GM18498 (cell line): ENCODE measurements around the gene PLA1A.
"Not testable (repeated sequence)": the region's sequence is repeated elsewhere in the genome, so short reads cannot be mapped to it uniquely, and the experiment has no call there.

Source experiments
- ATAC-seq: cut with Tn5 transposase; IDR thresholded peaks from one replicate; pipeline ENCODE4 v1.9.1; 2021; ENCODE audit warnings: mild to moderate bottlenecking, moderate library complexity; ENCODE audit not compliant: unreplicated experiment

The PLA1A gene

DNA sequence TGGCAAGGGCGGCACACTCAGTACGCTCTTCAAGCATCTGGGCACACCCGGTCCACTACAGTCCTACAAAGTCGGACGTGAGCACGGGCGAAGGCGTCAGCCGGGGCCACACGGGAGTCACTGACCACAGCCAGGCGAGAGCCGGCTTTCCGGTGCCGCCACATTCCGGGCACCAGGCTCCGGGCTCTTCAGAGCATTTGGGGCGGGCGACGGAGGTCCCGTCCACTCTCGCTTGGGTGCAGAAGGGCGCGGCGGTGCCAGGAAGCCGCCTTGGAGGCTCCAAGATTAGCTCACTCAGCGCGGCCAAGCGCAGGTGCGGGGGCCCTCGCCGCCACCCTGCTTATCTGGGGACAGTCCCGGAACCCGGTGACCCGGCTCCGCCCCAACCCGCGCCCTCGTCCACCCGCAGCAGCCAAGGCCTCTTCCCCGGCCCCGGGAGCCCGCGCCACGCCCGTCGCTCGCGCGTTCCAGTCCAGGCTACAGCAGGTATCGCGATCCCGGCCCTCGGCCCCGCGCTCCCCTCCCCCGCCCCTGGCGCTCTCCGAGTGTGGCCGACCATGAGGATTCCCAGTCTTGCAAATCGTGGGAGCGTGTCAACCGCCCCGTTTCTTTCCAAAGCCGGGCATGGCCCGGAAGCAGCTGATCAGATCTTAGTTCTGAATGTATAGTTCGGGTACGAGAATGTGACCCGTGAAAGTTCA is 18.2 kb upstream of the PLA1A start, which contains the start of gene ADPRH:
ADPRH (plus strand) TSS at position 127 of the 701 bp plus-strand sequence. CDS start 2,678 bp downstream, outside the sequence.
- peak; percentile 66 for ATAC-seq

DNA sequence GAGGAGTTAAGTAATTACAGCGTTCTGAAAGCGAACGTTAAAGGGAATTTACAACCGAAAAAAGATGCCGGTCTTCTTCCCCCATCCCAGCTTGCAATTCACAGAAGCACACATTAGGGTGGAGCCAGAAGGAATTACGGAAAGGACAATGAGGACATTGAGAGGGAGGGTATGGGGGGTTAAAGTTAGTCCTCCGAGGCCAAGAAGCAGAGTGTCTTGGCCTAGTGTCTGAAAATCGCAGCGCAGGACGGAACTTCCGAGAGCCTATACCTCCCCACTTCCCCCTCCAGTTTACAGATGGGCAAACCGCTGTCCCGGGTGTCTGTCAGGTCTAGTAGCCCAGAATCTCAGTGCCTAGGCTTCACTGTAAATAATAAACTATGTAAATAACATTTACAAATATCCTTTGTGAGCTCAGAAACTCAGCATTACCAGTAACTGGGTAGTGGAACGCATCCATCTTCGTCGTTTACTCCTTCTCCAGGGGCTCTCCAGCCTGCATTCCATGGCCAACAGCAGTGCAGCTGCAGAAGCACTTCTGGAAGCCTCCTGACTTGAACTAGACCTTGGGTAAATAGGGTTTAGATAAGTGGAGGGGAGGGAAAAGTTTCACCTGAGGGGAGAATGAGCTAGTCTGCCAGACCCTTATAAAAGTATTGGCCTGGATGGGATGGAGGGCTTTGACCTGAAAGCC is 17.5 kb upstream of the PLA1A start:
- ATAC-seq, result peak; percentile 79

DNA sequence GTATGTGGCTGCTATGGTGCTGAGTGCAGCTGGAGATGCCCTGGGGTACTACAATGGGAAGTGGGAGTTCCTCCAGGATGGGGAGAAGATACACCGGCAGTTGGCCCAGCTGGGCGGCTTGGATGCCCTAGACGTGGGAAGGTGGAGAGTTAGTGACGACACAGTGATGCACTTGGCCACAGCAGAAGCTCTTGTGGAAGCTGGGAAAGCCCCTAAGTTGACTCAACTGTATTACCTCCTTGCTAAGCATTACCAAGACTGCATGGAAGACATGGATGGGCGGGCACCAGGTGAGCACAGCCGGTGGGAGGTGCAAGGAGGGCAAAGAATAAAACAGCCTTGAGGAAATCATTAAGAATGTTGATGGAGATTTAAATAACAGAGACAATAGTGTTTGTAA is 15.5 kb upstream of the PLA1A start:
- ATAC-seq, result no peak

DNA sequence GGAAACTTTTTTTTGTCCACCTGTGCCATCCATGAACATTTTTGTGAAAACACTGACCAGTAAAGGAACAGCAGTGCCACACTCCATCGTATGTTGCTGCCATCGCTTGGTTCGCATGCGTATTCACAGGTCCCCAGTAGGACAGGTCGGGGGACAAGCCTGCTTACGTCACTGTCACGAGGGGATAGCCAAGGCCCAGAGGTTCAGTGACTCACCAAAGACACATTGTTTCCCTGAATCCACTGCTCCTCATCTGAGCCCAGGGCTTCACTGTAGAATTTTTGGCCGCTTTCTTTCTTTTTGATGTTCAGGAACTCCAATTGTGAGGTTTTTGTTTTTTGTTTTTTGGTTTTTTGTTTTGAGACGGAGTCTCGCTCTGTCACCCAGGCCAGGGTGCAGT is 12.5 kb upstream of the PLA1A start:
- ATAC-seq, result no peak

DNA sequence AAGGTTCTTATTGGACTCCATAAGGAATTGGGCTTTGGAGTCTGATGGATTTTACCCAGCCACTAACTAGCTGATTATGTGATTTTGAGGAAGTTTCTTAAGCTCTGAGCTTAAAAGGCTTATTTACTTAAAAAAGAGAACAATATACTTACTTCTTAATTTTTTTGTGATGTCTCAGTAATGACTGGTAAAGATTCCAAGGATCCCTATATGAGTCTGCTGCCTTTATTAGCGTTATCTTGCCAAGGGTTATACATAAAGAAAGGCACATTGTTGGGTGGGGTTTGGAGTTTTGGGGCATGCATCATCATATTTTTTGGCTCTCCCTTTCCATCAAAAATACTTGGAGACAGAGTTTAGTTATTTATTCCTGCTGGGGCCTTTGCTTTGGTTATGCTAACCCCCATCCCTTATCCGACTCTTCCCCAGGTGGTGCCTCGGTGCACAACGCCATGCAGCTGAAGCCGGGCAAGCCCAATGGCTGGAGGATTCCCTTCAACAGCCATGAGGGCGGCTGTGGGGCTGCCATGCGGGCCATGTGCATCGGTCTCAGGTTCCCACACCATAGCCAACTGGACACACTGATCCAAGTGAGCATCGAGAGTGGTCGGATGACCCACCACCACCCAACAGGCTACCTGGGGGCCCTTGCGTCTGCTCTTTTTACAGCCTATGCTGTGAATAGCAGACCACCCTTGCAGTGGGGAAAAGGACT is 11.7 kb upstream of the PLA1A start:
- no peak for ATAC-seq

DNA sequence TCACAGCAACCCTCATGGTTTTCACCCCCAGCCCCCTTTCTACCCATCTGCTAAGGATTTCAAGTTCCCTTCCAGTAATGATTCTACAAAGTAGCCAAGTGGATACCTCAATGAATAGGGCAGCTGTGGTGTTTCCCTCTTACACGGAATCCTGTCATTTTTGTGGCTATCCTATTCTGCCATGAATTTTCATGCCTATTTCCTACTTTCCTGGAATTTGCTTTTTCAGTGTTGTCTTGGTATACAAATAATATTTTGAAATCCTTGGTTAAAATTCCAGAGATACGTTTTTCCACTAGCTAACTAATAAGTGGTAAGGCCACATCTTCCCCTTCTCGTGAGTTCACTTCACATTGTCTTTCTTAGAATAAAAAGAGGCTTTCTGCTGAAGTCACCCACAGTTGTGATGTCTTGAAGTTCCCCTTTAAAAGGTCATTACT is 10.9 kb upstream of the PLA1A start:
- ATAC-seq, result no peak

DNA sequence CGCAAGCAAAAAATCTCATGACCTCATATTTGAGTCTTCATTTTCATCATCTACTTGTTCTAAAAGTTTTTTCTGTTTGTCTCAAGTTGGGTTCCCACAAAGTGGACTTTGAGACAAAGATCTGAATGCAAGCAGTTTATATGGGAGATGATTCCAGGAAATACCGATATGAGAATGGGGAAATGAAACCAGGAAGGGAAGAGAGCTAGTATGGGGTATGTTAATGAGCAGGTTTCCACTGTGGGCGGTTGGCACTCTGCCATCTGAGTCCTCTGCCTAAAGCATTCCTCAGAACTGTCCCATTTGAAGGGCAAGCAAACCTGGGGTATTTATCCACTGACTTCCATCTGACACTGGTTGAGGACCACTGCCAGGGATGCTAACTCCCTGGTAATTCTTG is 9.6 kb upstream of the PLA1A start:
- no peak for ATAC-seq

DNA sequence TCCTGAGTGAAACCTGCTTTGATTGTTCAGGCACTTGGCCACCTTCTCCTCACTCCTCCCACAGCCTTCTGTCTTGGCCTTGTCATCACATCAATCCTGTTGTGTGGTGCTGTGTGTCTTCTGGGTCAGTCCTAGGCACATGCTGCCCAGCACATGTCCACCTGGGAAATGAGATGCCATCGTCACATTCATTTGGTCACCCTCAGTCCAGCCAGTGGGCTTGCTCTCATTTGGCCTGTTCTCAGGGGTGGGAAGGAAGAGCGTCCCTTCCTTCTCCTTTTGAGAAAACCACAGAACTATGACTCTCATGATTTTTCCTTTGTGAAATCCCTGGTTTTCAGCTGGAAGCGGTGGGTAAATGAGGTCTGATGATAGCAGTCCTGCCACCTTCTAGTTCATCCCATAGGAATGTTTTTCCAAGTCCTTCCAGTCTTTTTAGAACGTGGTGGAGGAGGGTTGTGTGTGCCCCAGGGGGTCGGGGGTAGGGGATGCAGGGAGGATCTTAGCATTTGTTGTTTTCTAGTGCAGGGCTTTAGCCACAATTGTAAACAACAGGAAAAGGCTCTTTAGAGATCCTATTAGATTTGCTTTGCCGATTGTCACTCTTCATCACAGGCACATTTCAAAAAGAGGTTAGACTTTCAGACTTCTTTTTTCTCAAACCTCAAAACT is 8.4 kb upstream of the PLA1A start:
- ATAC-seq, result no peak

DNA sequence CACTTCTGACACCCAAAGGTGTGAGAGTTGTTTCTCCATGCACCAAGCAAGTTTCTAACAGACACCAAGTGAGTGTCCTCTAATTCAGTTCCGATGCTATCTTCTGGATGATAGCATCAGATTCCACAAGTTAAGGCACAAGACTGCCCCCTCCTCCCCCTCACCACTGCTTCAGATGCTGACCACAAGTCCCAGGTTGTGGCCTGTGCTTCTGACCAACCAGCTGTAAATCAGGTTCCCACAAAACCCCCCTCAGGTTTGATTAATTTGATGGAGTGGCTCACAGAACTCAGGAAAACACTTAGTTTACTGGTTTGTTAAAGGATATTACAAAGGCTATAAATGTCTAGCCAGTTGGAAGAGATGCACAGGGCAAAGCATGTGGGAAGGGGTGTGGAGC is 7.0 kb upstream of the PLA1A start:
- no peak for ATAC-seq

DNA sequence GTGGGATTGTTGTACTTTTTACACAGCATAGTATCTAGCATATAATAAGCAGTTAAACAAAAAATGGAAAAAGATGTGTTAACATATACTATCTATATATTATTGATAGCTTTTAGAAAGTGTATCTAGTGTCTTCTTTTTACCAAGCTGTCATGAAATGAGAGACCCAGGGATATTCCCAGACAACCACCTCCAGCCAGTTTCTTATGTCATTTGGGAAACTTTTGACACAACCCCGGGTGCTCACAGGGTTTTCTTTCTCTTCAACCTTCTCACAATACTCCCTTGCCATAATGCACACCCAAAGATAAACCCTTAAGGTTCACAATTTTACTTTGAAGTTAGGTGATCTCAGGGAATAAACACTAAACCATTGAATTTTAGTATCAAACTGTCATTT is 4.8 kb upstream of the PLA1A start:
- ATAC-seq, result no peak

DNA sequence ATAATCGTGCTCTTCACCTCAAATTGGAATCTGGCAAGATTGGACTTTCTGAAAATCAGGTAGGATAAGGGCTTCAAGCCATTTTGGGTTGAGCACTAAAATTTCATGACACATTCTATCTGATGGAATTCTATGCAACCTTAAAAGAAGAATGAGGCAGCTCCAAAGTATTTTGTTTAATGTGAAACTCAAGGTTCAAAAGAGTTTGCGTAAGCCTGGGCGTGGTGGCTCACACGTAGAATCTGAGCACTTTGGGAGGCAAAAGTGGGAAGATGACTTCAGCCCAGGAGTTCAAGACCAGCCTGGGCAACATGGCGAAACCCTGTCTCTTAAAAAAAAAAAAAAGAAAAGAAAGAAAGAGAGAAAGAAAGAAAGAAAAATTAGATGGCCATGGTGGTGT is 3.6 kb upstream of the PLA1A start:
- ATAC-seq, result no peak

DNA sequence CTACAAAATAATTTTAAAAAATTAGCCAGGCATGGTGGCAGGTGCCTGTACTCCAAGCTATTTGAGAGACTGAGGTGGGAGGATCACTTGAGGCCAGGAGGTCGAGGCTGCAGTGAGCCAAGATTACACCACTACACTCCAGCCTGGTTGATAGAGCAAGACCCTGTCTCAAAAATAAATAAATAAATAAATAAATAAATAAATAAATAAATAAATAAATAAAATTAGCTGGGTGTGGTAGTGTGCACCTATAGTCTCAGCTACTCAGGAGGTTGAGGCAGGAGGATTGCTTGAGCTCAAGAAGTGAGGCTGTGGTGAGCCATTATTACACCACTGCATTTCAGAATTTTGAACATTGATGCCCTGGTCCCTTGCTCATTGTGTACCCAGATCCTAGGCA is 2.8 kb upstream of the PLA1A start:
- not testable (repeated sequence) for ATAC-seq

DNA sequence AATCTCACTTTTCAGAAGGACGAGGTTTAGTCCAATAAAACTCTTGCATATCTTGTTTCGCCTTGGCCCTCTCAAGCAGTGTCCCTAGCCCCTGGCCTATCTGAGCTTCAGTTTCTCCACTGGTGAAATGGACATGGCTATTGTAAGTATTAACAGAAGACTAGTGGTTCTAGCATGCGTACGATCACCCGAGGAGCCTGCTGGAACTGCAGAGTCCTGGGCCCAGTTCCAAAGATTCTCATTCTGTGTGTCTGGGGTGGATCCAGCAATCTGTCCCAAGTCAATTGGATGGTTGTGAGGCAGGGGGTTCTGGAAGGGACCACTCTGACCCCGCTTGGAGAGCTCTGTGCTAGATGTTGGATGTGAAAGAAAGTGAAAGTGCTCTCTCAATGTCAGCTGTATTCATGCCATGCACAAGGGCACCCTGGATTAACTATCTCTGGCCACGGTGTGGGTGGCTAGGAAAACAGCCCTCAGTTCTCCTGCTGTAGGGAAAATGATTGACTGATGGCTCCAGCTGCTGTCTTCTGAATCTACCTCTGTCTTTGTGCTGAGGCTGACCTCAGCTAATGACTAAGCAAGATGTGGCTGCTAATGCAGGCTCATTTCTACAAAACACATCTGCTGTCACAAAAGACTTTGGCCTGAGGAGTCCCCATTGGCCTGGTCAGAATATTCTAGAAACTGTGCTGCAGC is 1.9 kb upstream of the PLA1A start:
- ATAC-seq, result no peak

DNA sequence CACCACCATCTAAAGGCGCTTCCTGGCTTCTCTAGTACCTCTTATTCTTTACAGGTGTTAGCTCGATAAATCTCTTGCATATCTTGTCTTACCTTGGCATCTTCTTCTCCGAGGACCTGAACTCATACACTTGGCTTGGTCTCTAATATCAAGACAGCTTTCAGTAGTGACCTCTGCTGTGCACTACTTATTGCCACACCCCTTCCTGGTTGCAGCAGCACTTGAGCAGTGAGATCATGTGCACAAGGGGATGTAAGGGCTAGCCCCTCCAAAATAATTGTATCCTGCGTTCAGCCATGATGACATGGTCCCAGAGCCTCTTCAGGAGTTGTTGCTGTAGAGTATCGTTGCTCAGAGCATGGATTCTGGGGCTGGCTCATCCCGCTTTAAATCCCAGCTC is 1.3 kb upstream of the PLA1A start:
- ATAC-seq, result no peak

DNA sequence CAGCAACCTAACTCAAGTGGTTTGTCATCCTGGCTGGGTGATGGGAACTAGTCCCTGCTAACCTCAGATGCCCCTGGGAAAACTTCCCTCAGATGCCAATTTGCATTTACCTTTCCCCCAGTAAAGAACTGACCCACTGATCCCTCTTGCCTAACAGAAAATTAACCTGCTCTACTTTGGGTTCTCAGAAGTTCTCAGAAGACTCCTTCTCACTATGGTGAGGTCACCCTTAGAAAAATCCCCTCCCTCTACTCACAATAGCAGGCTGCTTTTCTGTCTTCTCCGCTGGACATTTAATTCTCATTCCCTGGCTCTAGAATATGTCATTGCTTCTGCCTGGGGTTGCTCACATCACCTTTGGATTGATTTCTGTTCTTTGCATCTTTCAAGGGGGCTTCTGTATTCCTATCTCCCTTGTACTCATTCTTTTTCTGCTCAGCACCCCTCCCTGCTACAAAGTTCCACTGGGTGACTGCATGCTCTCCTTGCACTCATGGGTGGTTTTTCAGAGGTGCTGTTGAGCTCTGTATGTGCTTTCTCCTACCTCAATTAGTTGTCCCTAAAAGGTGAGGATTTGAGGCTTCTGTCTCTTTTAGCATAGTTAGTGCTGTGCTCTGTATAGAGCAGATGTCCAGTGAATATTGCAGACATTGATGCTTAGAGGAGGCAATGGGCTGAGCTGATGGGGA is 869 bp downstream of the PLA1A start:
- peak; percentile 44 for ATAC-seq

DNA sequence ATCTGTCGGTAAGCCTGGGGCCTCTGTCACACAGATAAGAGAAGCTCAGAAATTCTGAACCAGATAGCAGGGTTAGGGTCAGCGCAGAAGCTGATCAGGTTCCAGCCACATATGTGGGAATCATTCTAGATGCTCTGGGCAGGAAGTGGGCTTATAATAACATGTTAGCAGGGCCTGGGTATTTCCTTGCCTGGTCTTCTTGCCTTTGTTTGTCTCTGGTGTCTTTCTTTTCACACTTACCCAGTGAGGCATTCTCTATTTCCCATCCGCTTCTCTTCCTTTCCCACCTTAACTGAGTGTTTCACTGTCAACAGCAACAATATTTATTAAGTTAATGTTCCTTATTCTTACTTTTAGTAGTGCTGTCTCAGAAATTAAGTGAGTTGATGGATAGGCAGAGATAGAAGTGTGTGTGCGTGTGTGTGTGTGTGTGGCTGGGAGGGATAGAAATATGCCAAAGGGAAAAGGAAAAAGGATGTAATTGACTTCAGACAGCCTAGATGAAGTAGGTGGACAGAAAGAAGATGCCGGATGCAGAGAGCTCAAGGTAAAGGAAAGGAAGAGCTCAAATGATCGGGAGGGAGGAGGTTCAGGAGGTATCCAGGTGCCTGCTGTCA is 2.0 kb downstream of the PLA1A start:
- ATAC-seq, result no peak

DNA sequence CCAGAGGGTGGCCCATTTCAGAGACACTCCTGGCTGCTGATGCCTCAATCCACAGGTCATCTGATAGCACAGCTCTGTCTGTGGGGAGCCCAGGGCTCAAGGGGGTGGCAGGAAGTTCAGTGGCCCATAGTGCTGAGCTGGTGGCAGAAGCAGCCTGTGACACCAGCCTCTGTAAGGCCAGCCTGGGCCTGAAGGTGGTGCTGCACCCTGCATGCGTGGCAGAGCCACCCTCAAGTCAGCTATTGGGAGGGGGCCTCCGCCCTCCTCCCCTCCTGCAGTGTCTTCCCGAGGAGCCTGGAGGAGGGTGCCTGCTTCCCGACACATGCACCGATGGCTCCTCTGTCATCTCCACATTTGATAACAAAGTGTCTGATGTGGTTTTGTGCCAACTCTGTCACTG is 3.0 kb downstream of the PLA1A start:
- peak; percentile 75 for ATAC-seq

DNA sequence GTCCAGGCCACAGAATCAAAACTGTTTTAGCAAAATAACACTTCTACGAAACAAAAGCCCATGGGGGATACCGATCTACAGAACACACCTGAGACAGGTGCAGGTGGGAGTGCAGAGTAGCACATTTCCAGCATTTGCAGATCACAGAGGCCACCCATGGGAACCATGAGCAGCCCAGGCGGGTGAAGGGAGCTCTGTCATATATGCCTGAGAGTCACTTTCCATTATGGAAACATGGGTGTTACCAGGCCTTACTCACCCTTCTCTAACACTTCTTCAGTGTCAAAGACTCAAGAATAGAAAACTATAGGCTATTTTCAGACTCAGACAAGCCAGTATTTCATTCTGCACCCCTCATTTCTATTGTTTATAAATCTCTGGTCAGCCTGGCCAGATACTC is 3.5 kb downstream of the PLA1A start:
- peak; percentile 20 for ATAC-seq

DNA sequence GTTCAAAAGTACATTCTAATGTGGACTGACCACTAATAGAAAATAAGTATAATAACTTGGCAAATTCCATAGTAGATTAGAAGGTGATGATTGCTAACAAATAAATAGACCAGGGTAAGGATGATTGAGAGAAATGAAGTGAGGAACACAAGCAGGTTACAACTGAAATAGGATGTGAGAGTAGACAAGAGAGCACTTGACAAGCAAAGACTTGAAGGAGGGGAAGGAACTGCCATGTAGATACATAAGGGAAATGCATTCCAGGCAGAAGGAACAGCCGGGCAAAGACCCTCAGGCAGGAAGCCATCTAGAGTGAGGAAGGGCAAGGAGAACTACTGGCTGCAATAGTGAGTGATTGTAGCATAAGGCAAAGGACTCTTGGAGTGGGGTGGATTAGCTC is 5.0 kb downstream of the PLA1A start:
- no peak for ATAC-seq

DNA sequence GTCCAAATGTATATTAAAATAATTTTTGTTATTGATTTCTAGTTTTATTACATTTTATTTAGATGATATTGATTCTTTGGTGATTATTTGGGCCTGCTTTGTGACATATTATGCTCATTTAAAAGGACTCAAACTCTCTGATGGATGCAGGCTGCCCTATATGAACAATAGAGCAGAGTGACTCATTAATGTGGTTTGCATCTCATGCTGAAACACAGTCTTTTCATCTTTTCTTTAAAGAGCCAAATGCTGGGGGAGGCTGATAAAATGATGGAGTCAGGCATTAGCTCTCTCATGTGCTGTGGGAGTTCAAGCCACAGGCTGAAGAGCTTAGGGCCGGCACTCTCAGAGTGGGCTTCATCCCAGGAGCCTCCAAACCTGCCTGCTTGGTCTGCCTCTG is 7.2 kb downstream of the PLA1A start:
- ATAC-seq, result no peak
